GM19240 (cell line): ENCODE data around the gene ZEB1.
"Not testable (repeated sequence)": the region's sequence is repeated elsewhere in the genome, so short reads cannot be mapped to it uniquely, and the experiment has no call there.

Experiments
- DNase-seq: peaks from one replicate; pipeline ENCODE4 v3.0.0; 2011; ENCODE audit warnings: low spot score; ENCODE audit not compliant: insufficient read length

The ZEB1 gene

DNA sequence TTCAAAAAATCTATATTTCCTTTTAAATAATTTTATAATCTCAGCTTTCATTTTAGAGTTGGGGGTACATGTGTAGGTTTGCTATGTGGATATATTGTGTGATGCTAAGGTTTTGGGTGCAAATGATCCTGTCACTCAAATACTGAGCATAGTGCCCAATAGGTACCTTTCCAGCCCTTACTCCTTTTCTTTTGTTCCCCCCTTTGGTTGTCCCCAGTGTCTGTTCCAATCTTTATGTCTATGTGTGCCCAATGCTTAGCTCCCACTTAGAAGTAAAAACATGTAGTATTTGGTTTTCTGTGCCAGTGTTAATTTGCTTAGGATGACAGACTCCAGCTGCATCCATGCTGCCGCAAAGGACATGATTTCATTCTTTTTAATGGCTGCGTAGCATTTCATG is 103.6 kb downstream of the ZEB1 start:
- no peak for DNase-seq

DNA sequence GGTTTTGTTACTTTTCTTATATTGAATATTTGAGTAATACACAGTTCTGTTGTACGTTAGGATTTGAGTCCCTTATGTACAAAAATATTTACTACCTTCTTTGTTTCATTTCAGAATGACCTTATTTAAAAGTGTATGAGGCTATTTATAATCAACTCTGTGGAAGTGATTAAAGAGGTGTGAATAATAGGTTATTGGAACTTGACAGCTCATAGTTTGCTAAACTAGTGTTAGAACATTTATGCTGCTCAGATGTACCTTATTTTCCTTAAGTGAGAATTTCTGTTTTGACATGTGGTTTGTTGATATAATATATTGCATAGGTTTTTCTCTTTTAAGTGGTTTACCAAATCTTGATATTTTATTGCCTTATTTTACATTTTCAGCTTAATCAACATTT is 105.5 kb downstream of the ZEB1 start:
- DNase-seq, result no peak

DNA sequence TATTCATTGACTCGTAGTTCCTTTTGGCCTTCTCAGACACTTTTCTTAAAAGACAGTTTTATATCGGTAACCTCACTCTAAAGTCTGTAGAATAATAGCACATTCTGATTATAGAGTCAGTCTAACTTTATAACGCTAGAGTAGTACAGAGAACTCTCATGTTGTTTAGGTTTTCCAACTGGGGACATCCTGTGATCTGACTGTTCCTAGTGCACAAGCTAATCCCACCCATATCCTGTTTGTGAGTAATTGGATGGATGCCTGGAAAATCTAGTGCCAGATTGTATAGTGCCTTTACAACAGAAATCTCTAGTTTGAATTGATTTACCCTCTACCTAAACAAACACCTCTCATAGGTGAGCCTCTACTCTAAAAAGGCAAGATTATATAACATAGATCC is 107.4 kb downstream of the ZEB1 start:
- no peak for DNase-seq

DNA sequence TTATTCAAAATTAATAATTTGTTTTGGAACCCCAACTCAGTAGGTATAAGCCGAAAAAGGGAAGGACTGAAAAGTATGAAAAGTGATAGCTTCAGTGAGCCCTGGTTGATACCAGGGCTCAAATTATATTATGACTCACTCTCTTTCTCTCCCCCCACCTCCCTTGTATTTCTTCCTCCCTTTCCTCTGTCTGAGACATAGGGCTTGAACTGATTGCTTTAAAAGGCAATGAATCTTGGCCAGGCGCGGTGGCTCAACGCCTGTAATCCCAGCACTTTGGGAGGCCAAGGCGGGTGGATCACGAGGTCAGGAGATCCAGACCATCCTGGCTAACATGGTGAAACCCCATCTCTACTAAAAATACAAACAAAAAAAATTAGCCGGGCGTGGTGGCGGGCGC is 108.3 kb downstream of the ZEB1 start:
- DNase-seq, result not testable (repeated sequence)

DNA sequence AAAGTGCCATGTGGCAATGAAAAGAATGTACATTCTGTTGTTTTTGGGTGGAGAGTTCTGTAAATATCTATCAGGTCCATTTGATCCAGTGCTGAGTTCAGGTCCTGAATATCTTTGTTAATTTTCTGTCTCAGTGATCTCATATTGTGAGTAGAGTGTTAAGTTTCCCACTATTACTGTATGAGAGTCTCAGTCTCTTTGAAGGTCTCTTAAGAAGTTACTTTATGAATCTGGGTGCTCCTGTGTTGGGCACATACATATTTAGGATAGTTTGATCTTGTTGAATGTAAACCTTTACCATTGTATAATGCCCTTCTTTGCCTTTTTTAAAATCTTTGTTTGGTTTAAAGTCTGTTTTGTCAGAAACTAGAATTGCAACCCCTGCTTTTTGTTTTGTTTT is 109.5 kb downstream of the ZEB1 start:
- DNase-seq, result not testable (repeated sequence)

DNA sequence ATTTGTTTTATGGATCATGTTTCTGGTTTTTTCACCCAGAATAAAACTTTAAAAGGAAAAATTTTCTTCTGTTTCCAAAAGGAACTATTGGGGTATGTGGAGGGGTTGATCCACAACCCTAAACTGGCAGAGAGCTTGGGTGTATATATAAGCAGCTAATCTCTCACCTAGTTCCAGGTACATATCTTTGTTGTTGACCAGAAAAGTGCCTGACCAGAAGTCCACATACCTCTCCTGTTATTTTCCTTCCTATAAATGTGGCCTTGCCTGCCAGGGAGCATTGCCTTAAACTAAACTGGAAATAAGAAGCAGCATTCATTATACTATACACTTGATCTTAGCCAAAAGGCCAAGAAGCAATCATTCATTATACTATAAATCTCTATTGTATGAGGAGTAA is 112.0 kb downstream of the ZEB1 start:
- DNase-seq, result no peak

DNA sequence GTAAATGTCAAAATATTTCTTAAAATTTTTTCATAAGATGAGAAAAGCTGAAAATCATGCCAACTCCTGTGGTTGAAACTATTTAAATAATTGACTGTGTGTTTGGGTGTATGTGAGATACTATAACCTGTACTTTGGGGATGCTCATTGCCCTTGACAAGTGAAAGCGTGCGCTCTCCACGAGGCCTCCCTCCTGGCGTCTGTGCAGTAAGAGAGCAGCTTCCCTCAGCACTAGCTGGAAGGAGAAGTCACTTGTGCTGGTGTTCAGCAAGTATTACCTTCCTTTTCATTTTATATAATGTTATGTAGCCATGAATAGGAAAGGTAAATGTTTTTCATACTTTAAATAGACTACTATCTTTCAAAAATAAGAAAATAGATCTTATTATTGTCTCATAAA is 118.9 kb downstream of the ZEB1 start:
- no peak for DNase-seq

DNA sequence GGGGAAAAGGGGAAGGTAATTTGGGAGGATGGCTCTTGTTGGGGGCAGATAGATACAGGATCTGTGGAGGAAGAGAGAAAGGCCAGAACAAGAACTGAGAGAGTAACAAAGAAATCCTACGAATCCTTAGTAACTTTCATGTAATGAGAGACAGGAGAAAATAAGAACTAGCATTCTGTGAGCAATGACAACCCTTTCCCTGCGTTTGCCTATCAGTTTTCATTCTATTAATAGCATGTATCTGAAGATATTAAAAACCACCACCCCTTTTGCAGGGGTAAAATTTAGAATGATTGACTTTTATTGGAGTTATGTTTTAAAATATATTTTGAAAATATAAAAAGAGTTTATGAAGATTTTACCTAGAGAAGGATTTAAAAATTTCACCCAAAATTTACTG is 132.8 kb downstream of the ZEB1 start:
- no peak for DNase-seq

DNA sequence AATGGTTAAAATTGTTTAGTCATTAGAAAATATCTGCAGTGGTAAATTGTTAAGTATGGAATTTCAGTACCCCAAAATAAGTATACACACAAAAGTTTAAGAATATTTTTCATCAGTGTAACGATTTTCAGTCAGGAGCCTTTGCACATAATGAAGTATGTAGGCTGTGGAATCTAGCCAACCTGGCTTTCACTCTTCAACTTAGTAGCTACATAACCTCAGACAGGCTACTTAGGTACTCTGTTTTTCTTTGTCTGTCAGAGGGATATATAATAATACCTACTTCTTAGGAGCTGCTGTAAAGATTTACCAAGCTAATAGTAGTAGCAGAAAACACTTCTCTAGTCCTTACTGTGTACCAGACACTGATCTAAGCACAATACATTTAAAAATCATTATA is 137.5 kb downstream of the ZEB1 start:
- DNase-seq, result no peak

DNA sequence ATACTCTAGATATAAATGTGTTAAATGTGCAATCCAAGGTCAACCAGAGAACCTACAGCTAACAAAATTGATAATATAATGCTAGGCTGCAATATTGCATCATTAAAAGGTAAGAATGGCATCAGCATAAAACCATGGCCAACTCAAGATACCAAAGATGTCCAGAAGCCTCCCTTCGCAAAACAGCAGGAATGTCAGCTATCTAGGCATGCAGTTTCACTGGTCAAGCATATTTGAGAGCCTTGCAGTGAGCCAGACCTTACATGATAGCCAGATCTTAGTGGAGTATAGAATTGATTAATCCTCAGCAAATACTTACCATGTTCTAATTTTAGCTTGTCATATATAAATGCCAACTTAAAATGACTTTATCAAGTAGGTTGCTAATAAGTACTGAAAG is 138.8 kb downstream of the ZEB1 start:
- no peak for DNase-seq

DNA sequence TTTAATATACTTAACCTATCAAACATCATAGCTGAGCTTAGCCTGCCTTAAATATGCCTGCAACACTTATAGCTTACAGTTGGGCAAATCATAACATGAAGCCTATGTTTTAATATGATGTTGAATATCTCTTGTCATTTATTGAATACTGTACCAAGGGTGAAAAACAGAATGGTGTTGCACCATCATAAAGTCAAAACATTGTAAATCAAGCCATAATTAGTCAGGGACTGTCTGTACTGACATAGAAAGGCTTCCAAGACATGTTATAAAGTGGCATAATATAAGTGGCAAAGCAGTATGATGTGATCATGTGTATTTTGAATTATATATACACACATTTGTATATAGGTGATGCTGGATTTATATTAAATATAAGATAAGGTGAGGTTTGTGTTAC is 140.0 kb downstream of the ZEB1 start:
- DNase-seq, result no peak

DNA sequence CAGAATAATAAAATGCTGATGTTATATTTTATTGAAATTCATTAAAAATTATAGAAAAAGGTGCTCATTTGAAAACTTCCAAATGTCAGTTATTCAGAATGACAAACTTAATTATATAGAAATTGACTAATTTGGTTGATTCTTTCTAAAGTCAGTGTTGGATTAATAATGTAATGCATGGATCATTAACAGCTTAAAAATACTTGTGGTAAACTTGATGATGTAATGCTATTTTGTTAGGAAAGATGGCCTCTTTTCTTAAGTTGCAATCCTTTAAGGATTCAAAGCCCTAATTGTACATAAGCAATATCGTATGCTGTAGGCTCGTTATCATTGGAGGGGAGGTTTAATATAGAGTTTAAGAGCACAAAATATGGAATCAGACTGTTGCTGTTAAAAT is 141.2 kb downstream of the ZEB1 start:
- no peak for DNase-seq

DNA sequence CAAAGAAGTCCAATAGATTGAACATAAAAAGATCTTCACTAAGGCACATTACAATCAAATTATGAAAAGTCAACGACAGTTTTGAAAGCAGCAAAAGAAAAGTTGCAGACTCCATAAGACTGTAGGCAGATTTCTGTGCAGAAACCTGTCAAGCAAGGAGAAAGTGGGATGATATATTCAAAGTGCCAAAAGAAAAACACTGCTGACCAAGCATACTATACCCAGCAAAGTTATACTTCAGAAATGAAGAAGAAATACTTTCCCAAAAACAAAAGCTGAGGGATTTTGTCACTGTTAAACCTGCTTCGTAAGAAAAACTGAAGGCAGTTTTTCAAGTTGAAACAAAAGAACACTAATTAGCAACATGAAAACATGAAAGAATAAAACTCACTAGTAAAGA is 145.5 kb downstream of the ZEB1 start:
- no peak for DNase-seq

DNA sequence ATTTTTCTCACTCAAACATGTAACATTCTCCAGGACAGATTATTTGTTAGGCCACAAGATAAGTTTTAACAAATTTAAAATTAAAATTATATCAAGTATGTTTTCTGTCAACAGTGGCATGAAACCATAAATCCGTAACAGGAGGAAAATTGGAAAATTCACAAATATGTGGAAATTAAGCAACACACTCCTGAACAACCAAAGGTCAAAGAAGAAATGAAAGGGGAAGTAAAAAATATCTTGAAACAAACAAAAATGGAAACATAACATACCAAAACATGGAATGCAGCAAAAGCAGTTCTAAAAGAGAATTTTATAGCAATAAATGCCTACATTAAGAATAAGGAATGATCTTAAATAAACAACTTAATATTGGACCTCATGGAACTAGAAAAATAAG is 147.3 kb downstream of the ZEB1 start:
- no peak for DNase-seq

DNA sequence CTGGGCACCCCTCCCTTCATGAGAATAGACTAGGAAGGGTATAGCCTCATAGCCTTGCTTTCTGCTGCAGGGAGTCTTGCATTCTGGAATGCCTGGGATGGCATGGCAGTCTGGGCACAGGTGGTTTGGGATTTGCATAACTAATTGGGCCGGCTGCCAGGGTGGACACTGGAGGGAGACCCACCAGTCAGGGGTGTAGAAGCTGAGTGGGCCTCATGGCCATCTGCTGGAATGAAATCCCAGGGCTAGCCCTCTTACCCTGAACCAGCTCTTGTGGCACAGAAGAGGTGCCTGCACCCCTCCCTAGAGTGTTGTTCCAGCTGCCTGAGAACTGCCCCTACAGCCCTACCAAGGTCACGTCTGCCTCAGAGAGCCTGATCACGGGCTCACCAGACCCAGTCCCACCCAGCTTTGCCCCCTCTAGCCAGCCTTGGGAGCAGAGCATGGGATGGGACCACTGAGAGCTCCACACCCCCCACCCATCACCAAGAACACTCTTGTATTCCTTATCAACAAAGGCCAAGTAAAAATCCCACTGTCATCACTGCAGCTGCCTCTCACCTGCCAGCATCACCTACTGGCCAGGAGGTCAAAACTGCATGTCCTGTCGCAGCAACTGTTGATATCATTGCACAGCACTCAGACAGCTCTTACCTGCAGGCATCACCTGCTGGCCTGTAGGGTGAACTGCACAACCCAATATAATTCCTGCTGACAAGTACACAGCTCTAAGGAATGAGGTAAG is 148.9 kb downstream of the ZEB1 start:
- DNase-seq, result no peak

DNA sequence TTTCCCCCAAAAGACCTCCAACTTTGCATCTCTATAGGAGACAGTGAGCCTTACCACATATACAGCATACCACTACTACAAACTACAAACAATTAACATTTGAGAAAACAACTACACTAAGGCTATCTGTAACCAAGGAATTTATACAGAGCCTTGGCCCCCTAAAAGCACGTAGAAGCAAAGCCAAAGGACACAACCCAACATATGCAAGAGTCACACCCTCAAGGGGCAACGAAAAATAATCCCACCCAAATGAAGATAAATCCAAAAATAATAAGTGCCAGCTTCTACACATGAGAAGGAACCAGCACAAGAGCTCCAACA is 149.5 kb downstream of the ZEB1 start:
- no peak for DNase-seq

DNA sequence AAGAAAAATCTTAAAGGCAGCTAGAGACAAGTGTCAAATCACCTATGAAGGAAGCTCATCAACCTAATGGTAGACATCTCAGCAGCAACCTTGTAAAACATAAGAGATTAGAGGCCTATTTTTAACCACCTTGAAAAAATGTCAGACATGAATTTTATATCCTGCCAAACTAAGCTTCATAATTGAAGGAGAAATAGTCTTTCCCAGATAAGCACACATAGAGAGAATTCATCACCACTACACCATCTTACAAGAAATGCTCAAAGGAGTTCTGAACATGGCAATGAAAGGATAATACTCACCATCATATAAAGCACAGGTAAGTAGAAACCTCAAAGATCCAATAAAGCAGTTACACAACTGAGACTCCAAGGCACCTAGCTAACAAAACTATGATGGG is 156.5 kb downstream of the ZEB1 start:
- DNase-seq, result no peak

DNA sequence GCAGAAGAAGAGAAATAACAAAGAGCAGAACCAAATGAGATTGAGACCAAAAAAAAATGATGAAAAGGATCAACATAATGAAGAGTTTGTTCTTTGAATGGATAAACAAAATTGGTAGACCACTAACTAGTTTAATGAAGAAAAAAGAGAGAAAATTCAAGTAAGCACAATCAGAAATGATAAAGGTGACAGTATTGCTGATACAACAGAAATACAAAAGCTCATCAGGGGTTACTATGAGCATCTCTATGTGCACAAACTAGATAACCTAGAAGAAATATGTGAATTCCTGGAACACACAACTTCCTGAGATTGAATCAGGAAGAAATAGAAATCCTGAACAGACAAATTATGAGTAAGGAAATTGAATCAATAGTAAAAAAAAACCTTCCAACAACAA is 157.1 kb downstream of the ZEB1 start:
- no peak for DNase-seq

DNA sequence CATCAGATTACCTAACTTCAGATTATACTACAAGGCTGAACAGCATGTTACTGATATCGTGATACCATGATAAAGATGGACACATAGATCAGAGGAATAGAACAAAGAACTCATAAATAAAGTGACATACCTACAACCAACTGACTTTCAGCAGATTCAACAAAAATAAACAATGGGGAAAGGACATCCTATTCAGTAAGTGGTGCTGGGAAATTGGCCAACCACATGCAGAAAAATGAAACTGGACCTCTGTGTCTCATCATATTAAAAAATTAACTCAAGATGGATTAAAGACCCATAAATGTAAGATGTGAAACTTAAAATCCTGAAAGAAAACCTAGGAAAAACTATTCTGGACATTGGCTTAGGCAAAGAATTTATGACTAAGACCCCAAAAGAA is 158.6 kb downstream of the ZEB1 start:
- no peak for DNase-seq

DNA sequence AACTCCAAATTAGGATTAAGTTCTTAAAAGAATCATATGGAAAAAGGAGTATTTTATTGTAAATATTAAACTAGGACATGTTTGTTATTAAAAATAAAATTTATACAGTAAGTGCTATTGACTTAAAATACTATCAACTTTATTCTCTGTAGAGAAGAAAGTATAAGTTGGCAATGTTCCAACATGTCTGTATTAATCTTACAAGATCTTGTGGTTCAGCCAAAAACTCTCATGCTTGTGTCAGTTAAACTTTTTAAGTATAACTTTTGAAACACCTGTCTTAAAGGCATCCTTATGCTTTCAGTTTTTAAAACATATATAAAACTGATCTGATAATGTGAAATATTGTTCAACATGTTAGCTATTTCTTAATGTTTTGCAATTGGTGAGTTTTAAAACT is 160.7 kb downstream of the ZEB1 start:
- DNase-seq, result no peak

DNA sequence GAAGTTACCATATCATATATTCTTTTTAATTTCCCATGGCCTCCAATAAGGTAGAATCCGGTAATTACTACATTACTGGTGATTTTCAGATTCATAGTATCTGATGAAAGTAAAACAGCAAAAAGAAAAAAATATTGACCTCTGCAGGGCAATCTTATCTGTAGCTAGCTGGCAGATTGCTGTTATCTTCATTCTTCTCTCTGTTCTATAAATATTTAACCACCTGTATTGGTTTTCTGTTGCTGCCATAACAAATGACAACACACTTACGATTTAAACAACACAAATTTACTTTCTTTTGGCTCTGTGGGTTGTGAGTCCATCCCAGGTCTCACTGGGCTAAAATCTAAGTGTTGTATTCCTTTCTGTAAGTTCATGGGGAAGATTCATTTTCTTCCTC is 164.5 kb downstream of the ZEB1 start:
- DNase-seq, result no peak

DNA sequence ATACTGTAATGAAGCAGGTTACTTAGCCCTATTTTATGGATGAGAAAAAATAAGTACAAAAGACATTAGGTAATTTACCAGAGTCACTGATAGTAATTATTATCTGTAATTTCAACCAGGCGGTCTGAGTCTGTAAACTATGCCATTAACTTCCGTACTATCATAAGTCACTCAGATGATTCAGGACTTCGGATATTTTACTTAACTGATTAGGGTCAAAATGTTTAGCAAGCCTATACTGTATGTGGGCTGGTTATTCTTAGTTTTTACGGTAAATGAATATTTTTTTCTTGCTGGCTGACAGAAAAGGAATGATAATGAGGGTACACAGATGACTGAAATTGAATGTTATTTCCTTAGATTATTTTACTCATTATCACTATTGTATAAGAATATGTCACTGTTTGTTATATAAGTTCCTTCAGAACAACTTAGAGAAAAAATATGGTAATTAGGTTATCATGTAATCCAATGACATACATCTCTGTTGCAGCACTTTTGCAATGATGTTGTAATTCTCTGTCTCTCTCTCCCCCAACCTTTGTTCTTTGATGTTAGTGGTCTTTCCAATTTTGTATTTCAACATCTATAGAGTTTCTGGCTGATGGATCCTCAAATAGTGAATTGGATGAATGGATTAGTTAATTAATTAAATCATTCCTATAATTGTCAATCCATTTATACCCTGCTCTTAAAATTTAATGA is 165.6 kb downstream of the ZEB1 start:
- DNase-seq, result no peak

DNA sequence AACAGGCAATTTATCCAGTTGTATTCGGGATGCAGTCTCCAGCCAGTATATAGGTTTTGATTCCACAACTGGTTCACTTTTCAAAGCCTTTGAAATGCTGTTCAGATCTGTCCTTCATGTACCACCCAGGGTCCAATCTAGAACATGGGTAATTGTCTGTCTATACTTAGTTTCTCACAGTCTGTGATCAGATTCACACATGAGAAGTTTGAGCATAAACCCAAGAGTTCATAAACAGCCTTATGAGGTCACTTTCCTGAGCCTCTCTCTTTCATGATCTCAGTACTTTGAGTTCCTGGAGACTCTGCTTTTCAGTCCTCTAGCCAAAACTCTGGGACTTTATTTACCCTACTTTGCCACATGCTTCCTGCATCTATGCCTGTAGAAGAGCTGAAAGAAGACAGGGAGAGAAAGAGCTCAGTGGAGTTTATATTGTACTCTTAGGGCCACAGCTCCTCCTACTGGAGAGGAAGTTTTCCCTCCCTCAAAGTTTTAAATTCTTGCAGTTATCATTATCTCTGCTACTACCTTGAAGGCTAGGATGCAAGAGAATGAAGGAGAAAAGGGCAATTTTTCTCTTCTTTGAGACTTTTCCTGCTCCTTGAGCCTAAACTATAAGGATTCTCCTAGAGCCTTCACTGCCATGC is 172.0 kb downstream of the ZEB1 start:
- no peak for DNase-seq
